Measurements from ENCODE around the gene SEPTIN2.

- no peak for TF ChIP-seq CTCF (IDR thresholded peaks at IDR 0.05)
- no peak for TF ChIP-seq POLR2A (IDR thresholded peaks at IDR 0.05)
Measured at GRCh38 chr2:241280291-241280690, 35.4 kb upstream of the SEPTIN2 start.

Data from thyroid gland (tissue), 4 donors.